Thyroid gland (tissue), 4 donors: Measurements from ENCODE around the gene RNF220.

ENCODE experiments used
- CTCF ChIP-seq, 6 experiments: fragments of 200-600 bp in 3 of 6; fragments of 450-650 bp in 3 of 6; sonication (generic) in 3 of 6; IDR thresholded peaks; one replicate each; pipeline ENCODE4 v1.5.1; 2016 to 2019; ENCODE audit warnings: antibody characterized with exemption in 6 of 6, mild to moderate bottlenecking in 2 of 6, inconsistent platforms in 1 of 6, moderate library complexity in 1 of 6
- POLR2A ChIP-seq, 2 donors: fragments of 450-650 bp; IDR thresholded peaks; one replicate each; pipeline ENCODE4 v1.6.1; 2017; ENCODE audit warnings: antibody characterized with exemption in 2 of 2, mild to moderate bottlenecking in 2 of 2, moderate library complexity in 1 of 2

GRCh38 chr1:44621841-44622286 lies 216.8 kb downstream of the RNF220 start:
- TF ChIP-seq CTCF (IDR thresholded peaks at IDR 0.05) (no peak), POLR2A (IDR thresholded peaks at IDR 0.05) (no peak)
